ENCODE data around the gene INTS3. TPM values are rescaled to one million over a fixed set of nuclear protein-coding genes. Genes with fewer than 3 reads are reported as not detected.

Gene INTS3
- total and polyA plus RNA-seq, 10 of the 15 experiments (the other 5 are each of a cell fraction or from before 2014, with no cell fraction given) = 12.6 to 87.4 (median 30.8) TPM

DNA sequence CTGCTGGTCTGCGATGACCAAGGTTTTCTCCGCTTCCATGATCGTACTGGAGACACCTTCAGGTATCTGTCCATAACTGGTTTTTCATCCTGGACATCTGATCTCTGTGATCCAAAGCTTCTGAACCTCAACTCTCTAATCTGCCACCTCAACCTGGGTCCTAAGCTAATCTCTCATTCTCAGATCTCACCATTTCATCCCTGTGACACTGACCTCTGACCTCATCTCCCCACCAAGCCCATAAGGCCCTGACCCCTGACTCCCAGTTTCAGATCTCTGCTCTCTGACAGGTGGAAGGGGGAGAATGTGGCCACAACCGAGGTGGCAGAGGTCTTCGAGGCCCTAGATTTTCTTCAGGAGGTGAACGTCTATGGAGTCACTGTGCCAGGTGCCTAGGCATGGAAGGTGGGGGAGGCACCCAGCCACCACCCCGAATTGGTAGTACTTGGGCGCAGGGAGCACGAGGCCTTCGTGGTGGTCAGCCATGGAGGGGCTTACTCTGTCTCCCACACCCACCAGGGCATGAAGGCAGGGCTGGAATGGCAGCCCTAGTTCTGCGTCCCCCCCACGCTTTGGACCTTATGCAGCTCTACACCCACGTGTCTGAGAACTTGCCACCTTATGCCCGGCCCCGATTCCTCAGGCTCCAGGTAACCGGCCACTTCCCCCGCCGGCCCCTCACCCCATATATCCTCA is 51.1 kb downstream of the INTS3 start:
- POLR2A ChIA-PET = no interaction called here
- Histone ChIP-seq H3K4me2 (ENCODE audit: control insufficient read depth, insufficient read depth) (no peak overlapping the region), H3K27ac (ENCODE audit: control insufficient read depth, insufficient read depth) (no peak overlapping the region), H3K9me3 (replicated peaks; ENCODE audit: control insufficient read depth, insufficient read depth, low read length) (no peaks in the 10 kb centered on the region), H3K79me2 (ENCODE audit: control insufficient read depth, insufficient read depth, low read length) (no peaks in the 10 kb centered on the region), H3K36me3 (ENCODE audit: control insufficient read depth in 2 of 2, insufficient read depth in 2 of 2, low read length in 1 of 2) (no peaks in the 10 kb centered on the region; a peak in 1 of 4 replicates), H3K4me1 (ENCODE audit: control insufficient read depth, insufficient read depth, low read length) (peaks cover 9% of the 10 kb centered on the region), H3K4me3 (no peak overlapping the region), H4K20me1 (ENCODE audit: control insufficient read depth, insufficient read depth) (no peaks in the 10 kb centered on the region), H2AFZ (ENCODE audit: control insufficient read depth, low read depth, low read length) (no peak overlapping the region), H3K9ac (ENCODE audit: control insufficient read depth, insufficient read depth, low read length) (no peak overlapping the region), H3K27me3 (replicated peaks in 1 of 2; ENCODE audit: control insufficient read depth in 2 of 2, insufficient read depth in 2 of 2, low read length in 1 of 2) (no peaks in the 10 kb centered on the region)
- RAD21 ChIA-PET (ENCODE audit: unreplicated experiment) = no interaction called here
- no peak for ATAC-seq
- SMC1A ChIA-PET (ENCODE audit: uncharacterized antibody, unreplicated experiment) = no interaction called here
- no peak for FAIRE-seq
- in situ Hi-C loops (cut with MboI) = no loop called here
- no peak for DNase-seq (ENCODE audit: low read depth, low spot score)
- CTCF ChIA-PET = no interaction called here
- TF ChIP-seq EP300 (IDR thresholded peaks at IDR 0.05; ENCODE audit: borderline replicate concordance in 1 of 2, control insufficient read depth in 1 of 2, low read depth in 2 of 2, low read length in 2 of 2) (no peak), NR2F1 (conservative IDR thresholded peaks at IDR 0.05) (peak; percentile 37; the same call in 1 of the 2 replicates)
- 81% methylated on average over 18 of the region's 18 CpGs for WGBS (ENCODE audit: insufficient coverage, insufficient replicate concordance, low lambda C conversion rate, missing lambda C conversion rate)
- intact Hi-C loops (cut with micrococcal nuclease; ENCODE audit: unreplicated experiment) = no loop called here
- no TSS peak for BruUV-seq (replicated peaks)

DNA sequence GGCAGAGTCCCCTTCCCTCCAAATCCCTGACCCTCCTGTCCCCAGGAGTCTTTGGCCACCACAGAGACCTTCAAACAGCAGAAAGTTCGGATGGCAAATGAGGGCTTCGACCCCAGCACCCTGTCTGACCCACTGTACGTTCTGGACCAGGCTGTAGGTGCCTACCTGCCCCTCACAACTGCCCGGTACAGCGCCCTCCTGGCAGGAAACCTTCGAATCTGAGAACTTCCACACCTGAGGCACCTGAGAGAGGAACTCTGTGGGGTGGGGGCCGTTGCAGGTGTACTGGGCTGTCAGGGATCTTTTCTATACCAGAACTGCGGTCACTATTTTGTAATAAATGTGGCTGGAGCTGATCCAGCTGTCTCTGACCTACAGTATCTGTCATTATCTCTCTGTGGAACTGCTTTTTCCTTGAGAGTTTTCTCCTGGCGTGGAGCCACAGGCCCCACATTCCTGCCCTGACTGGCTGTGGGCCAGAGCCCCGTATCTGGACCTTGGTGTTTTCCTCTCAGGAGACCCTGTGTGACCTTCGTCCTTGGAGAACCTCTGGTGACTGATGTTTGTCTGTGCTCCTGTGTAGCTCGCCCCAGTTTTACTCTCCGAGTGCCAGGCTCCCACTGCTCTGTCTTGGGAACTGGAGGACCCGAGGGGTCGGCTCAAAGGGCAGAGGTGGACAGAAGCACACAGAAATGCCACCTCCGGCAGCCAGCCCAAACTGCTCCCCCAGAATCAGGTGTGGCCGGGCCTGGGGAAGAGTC is 52.1 kb downstream of the INTS3 start:
- no peak overlapping the region for H3K4me2 ChIP-seq (ENCODE audit: control insufficient read depth, insufficient read depth)
- no peaks in the 10 kb centered on the region for H3K27me3 ChIP-seq (replicated peaks in 1 of 2; ENCODE audit: control insufficient read depth in 2 of 2, insufficient read depth in 2 of 2, low read length in 1 of 2)
- H3K79me2 ChIP-seq (ENCODE audit: control insufficient read depth, insufficient read depth, low read length) = no peaks in the 10 kb centered on the region
- no peaks in the 10 kb centered on the region for H4K20me1 ChIP-seq (ENCODE audit: control insufficient read depth, insufficient read depth)
- intact Hi-C loops (cut with micrococcal nuclease; ENCODE audit: unreplicated experiment) = no loop called here
- in situ Hi-C loops (cut with MboI) = no loop called here
- ChIA-PET RAD21 (ENCODE audit: unreplicated experiment) (no interaction called here), CTCF (no interaction called here), POLR2A (no interaction called here), SMC1A (ENCODE audit: uncharacterized antibody, unreplicated experiment) (no interaction called here)
- no TSS peak for BruUV-seq (replicated peaks)
- no peak overlapping the region for H3K27ac ChIP-seq (ENCODE audit: control insufficient read depth, insufficient read depth)
- DNase-seq (ENCODE audit: low read depth, low spot score) (no peak), FAIRE-seq (no peak), ATAC-seq (no peak)
- no peak overlapping the region for H2AFZ ChIP-seq (ENCODE audit: control insufficient read depth, low read depth, low read length)
- no peak overlapping the region for H3K9ac ChIP-seq (ENCODE audit: control insufficient read depth, insufficient read depth, low read length)
- H3K4me1 ChIP-seq (ENCODE audit: control insufficient read depth, insufficient read depth, low read length) = peaks cover 12% of the 10 kb centered on the region
- 78% methylated on average over 17 of the region's 17 CpGs for WGBS (ENCODE audit: insufficient coverage, insufficient replicate concordance, low lambda C conversion rate, missing lambda C conversion rate)
- H3K36me3 ChIP-seq (ENCODE audit: control insufficient read depth in 2 of 2, insufficient read depth in 2 of 2, low read length in 1 of 2) = no peaks in the 10 kb centered on the region
- no peak overlapping the region for H3K4me3 ChIP-seq
- no peaks in the 10 kb centered on the region for H3K9me3 ChIP-seq (replicated peaks; ENCODE audit: control insufficient read depth, insufficient read depth, low read length)
- TF ChIP-seq, protein P1, sequence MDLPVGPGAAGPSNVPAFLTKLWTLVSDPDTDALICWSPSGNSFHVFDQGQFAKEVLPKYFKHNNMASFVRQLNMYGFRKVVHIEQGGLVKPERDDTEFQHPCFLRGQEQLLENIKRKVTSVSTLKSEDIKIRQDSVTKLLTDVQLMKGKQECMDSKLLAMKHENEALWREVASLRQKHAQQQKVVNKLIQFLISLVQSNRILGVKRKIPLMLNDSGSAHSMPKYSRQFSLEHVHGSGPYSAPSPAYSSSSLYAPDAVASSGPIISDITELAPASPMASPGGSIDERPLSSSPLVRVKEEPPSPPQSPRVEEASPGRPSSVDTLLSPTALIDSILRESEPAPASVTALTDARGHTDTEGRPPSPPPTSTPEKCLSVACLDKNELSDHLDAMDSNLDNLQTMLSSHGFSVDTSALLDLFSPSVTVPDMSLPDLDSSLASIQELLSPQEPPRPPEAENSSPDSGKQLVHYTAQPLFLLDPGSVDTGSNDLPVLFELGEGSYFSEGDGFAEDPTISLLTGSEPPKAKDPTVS (IDR thresholded peaks at IDR 0.05; ENCODE audit: low read depth, low read length) = no peak
- TF ChIP-seq SRF (IDR thresholded peaks at IDR 0.05; ENCODE audit: low read depth in 2 of 2, low read length in 2 of 2) = no peak
- TF ChIP-seq, protein P2, sequence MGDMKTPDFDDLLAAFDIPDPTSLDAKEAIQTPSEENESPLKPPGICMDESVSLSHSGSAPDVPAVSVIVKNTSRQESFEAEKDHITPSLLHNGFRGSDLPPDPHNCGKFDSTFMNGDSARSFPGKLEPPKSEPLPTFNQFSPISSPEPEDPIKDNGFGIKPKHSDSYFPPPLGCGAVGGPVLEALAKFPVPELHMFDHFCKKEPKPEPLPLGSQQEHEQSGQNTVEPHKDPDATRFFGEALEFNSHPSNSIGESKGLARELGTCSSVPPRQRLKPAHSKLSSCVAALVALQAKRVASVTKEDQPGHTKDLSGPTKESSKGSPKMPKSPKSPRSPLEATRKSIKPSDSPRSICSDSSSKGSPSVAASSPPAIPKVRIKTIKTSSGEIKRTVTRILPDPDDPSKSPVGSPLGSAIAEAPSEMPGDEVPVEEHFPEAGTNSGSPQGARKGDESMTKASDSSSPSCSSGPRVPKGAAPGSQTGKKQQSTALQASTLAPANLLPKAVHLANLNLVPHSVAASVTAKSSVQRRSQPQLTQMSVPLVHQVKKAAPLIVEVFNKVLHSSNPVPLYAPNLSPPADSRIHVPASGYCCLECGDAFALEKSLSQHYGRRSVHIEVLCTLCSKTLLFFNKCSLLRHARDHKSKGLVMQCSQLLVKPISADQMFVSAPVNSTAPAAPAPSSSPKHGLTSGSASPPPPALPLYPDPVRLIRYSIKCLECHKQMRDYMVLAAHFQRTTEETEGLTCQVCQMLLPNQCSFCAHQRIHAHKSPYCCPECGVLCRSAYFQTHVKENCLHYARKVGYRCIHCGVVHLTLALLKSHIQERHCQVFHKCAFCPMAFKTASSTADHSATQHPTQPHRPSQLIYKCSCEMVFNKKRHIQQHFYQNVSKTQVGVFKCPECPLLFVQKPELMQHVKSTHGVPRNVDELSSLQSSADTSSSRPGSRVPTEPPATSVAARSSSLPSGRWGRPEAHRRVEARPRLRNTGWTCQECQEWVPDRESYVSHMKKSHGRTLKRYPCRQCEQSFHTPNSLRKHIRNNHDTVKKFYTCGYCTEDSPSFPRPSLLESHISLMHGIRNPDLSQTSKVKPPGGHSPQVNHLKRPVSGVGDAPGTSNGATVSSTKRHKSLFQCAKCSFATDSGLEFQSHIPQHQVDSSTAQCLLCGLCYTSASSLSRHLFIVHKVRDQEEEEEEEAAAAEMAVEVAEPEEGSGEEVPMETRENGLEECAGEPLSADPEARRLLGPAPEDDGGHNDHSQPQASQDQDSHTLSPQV (IDR thresholded peaks at IDR 0.05) = no peak
- TF ChIP-seq ZNF622 (IDR thresholded peaks at IDR 0.05) = no peak
- TF ChIP-seq, protein P3, sequence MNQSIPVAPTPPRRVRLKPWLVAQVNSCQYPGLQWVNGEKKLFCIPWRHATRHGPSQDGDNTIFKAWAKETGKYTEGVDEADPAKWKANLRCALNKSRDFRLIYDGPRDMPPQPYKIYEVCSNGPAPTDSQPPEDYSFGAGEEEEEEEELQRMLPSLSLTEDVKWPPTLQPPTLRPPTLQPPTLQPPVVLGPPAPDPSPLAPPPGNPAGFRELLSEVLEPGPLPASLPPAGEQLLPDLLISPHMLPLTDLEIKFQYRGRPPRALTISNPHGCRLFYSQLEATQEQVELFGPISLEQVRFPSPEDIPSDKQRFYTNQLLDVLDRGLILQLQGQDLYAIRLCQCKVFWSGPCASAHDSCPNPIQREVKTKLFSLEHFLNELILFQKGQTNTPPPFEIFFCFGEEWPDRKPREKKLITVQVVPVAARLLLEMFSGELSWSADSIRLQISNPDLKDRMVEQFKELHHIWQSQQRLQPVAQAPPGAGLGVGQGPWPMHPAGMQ (IDR thresholded peaks at IDR 0.05; ENCODE audit: borderline replicate concordance) = no peak
- TF ChIP-seq CBX3 (IDR thresholded peaks at IDR 0.05; ENCODE audit: borderline replicate concordance, low read depth) = no peak

Measured in GM12878 (cell line).